Measurements from ENCODE around the gene LRBA.

LRBA gene

DNA sequence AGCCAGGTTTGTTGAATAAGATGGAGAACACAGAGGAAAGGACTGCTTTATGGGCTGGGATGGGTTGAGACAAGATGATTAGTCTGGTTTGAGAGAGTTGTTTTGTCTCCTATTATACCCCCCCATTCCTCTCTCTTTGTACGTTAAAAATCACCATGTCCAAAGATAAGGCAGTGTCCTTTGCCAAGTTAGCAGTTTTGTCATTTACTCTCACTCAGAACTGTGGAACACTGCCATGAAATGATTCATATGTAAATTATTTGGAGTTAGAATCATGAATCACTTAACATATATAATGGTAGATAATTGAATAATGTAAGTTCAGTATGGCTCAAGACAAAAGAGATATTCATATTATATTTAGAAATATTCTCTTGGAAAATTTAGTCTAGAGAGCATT, 785.6 kb downstream of the LRBA start:
- no peak for DNase-seq

DNA sequence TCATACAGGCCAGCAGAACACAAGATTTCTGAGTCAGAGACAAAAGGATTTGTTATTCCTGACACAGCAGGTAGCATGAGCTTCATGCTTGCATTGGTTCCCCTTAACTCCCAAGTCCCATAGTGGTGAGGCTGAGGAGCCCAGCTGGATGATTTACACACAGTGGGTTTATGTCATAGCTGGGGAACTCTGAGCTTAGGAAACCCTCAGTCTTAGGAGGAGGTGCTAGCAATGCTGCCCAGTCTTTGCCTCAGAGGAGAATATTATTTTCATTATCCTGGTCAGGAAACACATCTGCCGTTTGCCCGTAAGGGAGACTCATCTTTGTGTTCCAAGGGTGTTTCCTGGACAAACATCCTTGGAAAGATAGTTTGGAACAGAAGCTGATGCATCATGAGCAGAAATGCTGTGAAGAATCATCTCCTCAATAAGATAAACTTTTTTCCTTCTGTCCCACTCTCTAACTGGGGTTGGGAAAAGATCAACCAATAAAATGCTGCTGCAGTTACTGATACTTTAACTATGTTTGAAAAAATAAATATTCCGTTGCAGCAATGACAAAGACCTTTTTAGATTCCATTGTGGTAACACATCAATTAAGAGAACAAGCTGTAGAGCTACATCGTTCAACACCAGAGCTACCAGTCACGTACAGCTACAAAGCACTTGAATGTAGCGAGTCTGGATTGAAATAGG, 790.0 kb downstream of the LRBA start:
- no peak for DNase-seq

DNA sequence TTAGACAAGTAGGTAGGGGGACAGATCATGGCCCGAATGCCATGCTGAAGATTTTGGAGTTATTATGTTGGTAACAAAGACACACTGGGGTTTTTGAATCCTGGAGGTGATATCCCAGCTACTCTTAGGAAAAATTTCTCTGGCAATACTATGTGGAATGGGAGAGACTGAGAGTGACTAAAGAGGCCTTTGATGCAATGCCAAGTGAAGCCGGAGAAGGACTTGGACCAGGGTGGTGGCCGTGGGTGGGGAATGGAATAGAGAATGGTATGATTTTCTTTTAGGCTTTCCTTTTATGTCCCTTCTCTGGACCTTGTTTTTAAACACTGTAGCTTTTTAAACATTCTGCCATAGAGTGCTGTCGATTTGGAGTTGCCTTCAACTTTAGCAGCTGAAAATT, 795.2 kb downstream of the LRBA start:
- DNase-seq: no peak

DNA sequence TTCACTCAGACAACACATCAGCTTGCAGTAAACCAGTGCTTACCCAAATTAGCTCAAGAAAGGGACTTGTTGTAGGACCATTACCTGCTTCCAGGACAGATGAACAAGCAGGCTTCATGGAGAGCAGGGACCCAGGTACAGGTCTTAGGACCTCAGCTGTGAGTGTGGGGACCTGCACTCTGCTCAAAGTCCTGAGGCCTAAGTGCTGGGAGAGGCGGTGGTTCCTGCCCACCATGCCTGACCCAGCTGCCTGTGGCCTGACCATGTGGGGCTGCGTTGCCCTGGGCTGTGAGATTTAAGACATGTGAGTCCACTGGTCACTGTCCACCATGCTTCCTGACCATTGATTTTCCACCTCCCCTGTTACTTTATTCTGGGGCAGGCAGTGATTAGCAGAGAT, 796.6 kb downstream of the LRBA start:
- DNase-seq: no peak

DNA sequence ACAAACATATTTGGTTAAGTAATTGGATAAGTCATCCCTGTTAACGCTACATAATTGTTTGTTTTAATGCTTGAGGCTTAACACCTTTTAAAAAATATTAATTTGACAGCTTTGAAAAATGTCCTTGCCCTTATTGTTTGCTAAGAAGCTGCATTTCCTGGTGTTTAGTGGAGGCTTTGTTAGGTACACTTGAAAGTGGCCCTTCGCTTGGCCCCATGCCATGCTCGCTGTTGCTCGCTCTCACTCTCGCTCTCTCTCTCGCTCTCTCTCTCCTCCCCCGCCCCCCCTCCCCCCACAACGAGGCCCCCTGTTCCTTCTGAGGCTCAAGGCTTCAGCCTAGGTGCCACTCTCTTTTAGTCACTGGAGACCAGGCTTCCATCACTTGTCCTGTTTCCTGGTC, 797.3 kb downstream of the LRBA start:
- DNase-seq: no peak

DNA sequence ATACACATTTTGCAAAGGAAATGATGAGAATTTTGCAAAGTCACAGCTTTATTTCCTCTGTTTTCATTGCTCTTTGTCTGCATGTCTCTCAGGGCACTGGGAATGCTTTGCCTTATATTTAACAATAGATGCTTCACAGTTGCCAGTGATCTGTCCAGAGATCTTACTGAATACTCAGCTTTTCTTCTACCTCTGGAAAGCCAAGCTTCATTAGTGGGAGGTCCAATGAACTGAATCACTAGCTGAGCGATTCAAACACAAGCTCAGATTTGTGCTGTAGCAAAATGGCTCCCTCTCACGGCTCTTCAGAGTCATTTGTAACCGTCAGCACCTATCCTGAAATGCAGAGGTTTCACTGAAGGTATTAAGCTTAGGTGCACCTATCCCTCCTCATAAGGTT, 797.9 kb downstream of the LRBA start:
- no peak for DNase-seq

DNA sequence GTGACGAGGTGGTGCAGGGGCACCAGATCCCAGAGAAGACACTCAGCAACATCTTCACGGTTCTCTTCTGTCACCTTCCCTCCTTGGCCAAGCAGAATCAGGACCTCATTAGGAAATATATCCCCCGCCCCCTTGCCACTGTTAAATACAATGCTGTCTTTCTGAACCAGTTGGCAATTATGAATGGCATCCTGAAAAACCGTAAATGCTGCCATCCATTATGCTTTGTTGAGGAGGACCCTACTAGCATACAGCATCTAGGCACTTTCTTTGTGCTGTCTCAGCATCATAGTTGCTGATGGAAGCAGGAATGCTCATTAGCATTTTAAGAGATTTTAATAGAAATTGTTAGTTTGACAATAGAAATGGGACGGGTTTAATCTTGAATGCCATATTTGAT, 798.4 kb downstream of the LRBA start:
- no peak for DNase-seq

GRCh38 chr4:150215601-150216000, 799.5 kb downstream of the LRBA start:
- DNase-seq: peak; percentile 62

All from islet precursor cell (in vitro differentiated cells).